ENCODE measurements around the gene ZNF485. TPM values are rescaled to one million over a fixed set of nuclear protein-coding genes. Genes with fewer than 3 reads are reported as not detected.

Gene ZNF485
- total RNA-seq = 1.9 and 2.4 TPM in 2 replicates

DNA sequence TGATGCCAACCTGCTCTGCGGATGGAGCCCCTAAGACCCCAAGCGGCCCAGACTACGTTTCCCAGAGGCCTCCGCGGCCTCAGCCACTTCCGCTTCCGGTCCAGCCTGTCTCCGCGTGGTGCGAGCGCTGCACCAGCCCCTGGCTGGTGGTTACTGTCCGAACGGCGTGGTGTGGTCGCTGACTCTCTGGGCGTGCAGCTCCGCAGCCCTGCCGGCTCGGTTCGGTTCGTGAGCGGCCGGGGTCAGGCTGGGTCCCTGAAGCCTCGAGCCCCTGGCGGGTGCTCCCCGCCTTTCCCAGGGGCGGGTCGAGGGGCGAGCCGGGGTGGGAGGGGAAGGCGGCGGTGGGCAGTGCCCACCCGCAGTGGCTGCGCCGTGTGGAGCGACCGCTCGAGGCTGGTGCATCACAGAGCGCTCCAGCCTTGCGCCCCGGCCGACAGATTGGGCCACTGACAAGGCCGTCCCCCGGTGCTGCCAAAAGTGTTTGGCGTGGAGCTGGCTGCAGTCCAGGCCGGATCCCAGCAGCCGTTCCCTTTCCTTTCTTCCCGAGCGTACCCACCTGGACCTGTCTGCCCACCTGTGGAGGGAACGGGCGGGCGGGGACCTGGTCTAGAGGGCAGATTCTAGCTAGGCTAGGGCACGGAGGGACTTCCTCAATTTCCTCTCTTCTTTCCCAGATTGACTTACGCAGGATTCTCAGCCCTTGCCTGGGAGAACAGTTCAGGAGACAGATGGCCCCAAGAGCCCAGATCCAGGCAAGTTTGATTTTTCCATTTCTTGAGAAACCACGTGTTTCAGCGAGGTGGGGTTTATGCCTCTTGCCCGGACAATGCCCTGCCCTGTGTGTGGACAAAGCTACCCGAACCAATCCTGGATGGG lies at the start of gene ZNF485:
Gene ZNF485, plus strand, starts transcription at position 116 of the 876 bp plus-strand sequence. Its CDS starts 613 bp downstream, at position 729.

DNA sequence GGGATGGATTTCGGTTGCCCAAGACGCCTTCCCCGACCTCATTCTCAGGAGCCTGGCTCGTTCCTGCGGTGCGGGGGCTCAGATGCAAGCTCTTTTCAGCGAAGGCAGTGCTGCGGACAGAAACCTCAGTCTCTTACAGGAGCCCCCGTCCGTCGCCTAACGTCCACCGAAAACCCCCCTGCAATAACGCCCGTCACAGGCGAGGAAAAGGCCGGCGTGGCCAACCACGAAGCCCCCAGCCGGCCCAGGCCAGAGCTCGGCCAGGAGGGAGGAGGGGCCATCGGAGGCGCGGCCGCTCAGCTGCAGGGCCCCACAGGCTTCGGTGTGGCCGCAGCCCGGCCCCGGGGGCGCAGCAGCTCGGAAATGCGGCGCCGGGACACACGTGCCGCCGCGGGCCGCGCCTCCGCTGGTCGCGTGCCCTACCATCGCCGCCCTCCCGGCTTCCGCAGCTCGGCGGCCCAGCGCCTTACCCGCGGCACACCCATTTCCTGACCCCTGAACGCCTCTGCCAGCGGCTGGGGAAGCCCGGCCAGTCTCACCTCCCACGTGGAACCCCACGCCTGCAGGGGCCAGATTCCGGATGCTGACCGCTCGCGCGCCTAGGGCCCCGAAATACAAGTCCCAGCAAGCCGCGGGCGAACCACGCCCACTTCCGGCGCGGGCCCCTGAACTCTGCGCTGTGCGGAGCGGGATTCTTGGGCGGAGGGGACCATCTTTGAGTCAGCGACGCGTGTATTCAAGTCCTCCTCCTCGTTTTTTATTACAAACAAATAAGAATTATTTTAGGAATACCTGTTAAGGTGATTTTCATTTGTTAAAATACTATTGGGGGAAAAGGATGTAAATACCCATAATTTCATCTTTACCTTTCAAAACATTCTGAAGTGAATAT lies 32.0 kb upstream of the ZNF485 start, which contains the start of gene ZNF239:
Gene ZNF239, minus strand, starts transcription at position 616 of the 892 bp plus-strand sequence. CDS start 16,537 bp downstream, outside the sequence.

DNA sequence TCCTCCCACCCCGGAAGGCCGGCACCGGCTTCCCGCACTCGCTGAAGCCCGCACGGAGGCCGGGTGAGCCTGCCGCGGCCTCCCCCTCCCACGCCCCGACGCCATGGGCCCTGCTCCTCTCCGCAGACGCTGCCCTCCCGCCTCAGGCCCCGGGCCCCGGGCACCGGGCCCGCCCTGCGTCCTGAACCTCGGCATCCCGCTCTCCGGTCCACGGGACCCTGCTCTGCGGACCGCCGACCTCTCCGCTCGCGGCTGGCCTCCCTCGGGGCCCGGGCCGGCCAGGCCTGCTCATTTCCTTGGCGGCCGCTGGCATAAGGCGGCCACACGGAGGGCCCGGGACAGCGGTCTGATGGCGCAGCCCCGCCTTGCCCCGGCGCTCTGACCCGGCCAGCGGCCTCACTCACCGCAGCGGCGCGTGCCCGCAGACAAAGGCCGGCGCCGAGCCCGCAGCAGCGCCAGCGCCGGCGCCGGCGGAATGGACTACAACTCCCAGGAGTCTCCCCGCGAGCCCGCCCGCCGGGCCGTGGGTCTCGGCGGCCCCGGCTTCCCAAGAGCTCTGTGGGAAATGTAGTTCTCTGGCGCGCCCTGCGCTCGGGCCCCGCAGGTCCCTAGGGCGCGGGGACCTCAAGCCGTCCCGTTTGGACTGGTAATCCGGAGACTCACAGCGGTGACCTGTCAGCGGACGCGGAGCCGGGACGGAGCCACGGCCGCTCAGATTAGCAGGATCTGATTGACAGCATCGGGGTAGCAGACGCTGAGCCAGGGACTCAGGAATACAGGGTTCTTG lies 42.4 kb downstream of the ZNF485 start, which contains the start of gene ZNF32:
Gene ZNF32, minus strand, starts transcription at position 484 of the 787 bp plus-strand sequence. CDS start 2,748 bp downstream, outside the sequence.

Other genes with a start within 250 kb of the ZNF485 start
- gene FXYD4, start 234.8 kb upstream of the ZNF485 start, total RNA-seq = not detected in 2 replicates
- 211 and 284 TPM in 2 replicates for gene HNRNPF, start 197.3 kb upstream of the ZNF485 start, total RNA-seq
- gene ZNF487, start 169.3 kb upstream of the ZNF485 start, total RNA-seq = 4.9 and 7.5 TPM in 2 replicates
- gene ZNF239, start 31.8 kb upstream of the ZNF485 start, total RNA-seq = 4.3 and 5.8 TPM in 2 replicates
- gene ZNF32, start 42.4 kb downstream of the ZNF485 start, total RNA-seq = 38.9 and 54.1 TPM in 2 replicates